ENCODE data around the gene ADAMTS9. TPM values are rescaled to one million over a fixed set of nuclear protein-coding genes. Genes with fewer than 3 reads are reported as not detected.
A peak's percentile ranks its signal among the peaks of the same experiment; 100 is the strongest.

ADAMTS9 gene
- total and polyA plus RNA-seq, 4 experiments from 2014 or later = not detected

- H3K27me3 Mint-ChIP-seq = peaks cover 24 to 28% of the 10 kb centered on the region in 2 donors
- Histone ChIP-seq H3K4me1 (ENCODE audit: insufficient read depth, low read length) (no peaks in the 10 kb centered on the region), H3K36me3 (ENCODE audit: insufficient read depth, low read length) (no peaks in the 10 kb centered on the region), H3K9me3 (ENCODE audit: control insufficient read depth in 1 of 2, low read length in 2 of 2) (no peaks in the 10 kb centered on the region), H3K27me3 (ENCODE audit: insufficient read depth, low read length) (peaks cover 4% of the 10 kb centered on the region), H3K27ac (ENCODE audit: low read depth, low read length) (no peak overlapping the region), H3K4me3 (ENCODE audit: low read length in 2 of 2) (no peak overlapping the region)
- H3K36me3 Mint-ChIP-seq = no peaks in the 10 kb centered on the region
- DNase-seq = no peak
- CTCF ChIA-PET (ENCODE audit: partially characterized antibody) = no interaction called here
- POLR2A ChIA-PET (ENCODE audit: partially characterized antibody) = no interaction called here
- peaks cover 0 to 5% (median 0%) of the 10 kb centered on the region in 8 donors for H3K9me3 Mint-ChIP-seq
- intact Hi-C loops (cut with micrococcal nuclease) = no loop called here
- H3K27ac Mint-ChIP-seq = no peak overlapping the region
- no peak overlapping the region for H3K4me3 Mint-ChIP-seq
- H3K4me1 Mint-ChIP-seq = peaks cover 4 to 16% (median 9%) of the 10 kb centered on the region in 4 donors
Measured at GRCh38 chr3:64685331-64685799, 2.4 kb downstream of the ADAMTS9 start.

DNA sequence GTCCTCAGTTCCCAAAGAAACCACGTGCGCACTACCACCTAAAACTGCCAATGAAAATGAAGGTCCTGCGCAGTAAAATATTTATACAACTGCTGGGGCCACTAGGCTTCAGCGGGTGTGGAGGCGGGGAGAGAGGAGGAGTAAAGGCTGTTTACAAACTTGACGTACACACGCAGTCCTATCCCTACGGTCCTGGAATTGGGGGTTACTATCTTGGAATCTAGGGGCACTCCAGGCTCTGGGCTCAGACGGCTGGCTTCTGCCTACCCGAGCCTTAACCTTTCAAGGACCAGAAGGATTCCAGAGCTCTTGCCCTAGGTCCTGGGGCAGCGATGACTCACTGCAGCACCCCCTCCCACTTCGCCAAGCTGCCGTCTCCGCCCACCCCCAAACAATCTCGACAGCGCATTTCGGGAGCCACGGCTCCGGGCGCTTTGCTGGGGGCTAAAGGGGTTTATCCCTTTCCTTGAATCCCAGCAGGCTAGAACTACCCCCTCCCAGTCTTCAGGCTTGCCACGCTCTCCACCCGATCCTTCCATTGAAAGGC is 3.0 kb downstream of the ADAMTS9 start:
- H3K4me3 Mint-ChIP-seq = peak overlapping the region in 1 of 8 donors; percentile 3
- no peak overlapping the region for H3K4me3 ChIP-seq (ENCODE audit: low read length in 2 of 2)
- peaks cover 4% of the 10 kb centered on the region for H3K27me3 ChIP-seq (ENCODE audit: insufficient read depth, low read length)
- peaks cover 0 to 5% (median 0%) of the 10 kb centered on the region in 8 donors for H3K9me3 Mint-ChIP-seq
- no peak for DNase-seq
- H3K27me3 Mint-ChIP-seq = peaks cover 24 to 28% of the 10 kb centered on the region in 2 donors
- POLR2A ChIA-PET (ENCODE audit: partially characterized antibody) = no interaction called here
- no peaks in the 10 kb centered on the region for H3K36me3 Mint-ChIP-seq
- H3K27ac ChIP-seq (ENCODE audit: low read depth, low read length) = no peak overlapping the region
- H3K9me3 ChIP-seq (ENCODE audit: control insufficient read depth in 1 of 2, low read length in 2 of 2) = no peaks in the 10 kb centered on the region
- H3K4me1 Mint-ChIP-seq = peaks cover 4 to 16% (median 9%) of the 10 kb centered on the region in 4 donors
- intact Hi-C loops (cut with micrococcal nuclease) = no loop called here
- H3K4me1 ChIP-seq (ENCODE audit: insufficient read depth, low read length) = no peaks in the 10 kb centered on the region
- H3K36me3 ChIP-seq (ENCODE audit: insufficient read depth, low read length) = no peaks in the 10 kb centered on the region
- no peak overlapping the region for H3K27ac Mint-ChIP-seq
- CTCF ChIA-PET (ENCODE audit: partially characterized antibody) = no interaction called here

DNA sequence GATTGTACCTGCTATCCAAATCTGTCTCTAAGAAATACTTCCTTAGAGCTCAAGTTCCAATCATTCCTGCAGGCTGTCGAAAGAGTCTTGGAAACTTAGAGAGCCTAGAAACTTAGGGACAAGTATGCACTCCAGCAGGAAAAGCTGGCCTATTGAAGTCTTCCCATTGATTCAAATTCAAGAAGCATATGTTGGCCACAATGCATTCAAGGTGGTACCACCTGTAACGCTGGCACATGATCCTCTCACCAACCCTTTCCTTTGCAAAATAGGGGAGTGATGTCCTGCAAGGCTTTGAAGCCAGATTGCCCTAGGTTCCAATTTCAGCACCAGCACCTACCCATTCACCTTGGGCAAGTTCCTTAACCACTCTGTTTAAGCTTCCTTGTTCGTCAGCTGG is 6.0 kb downstream of the ADAMTS9 start:
- H3K9me3 ChIP-seq (ENCODE audit: control insufficient read depth in 1 of 2, low read length in 2 of 2) = no peaks in the 10 kb centered on the region
- intact Hi-C loops (cut with micrococcal nuclease) = no loop called here
- H3K36me3 ChIP-seq (ENCODE audit: insufficient read depth, low read length) = no peaks in the 10 kb centered on the region
- no peaks in the 10 kb centered on the region for H3K27me3 ChIP-seq (ENCODE audit: insufficient read depth, low read length)
- ChIA-PET POLR2A (ENCODE audit: partially characterized antibody) (no interaction called here), CTCF (ENCODE audit: partially characterized antibody) (no interaction called here)
- H3K27ac ChIP-seq (ENCODE audit: low read depth, low read length) = no peak overlapping the region
- H3K4me3 ChIP-seq (ENCODE audit: low read length in 2 of 2) = no peak overlapping the region
- DNase-seq = no peak
- H3K9me3 Mint-ChIP-seq = peaks cover 0 to 6% (median 0%) of the 10 kb centered on the region in 8 donors
- H3K4me1 Mint-ChIP-seq = peaks cover 0 to 7% (median 5%) of the 10 kb centered on the region in 4 donors
- H3K27ac Mint-ChIP-seq = no peak overlapping the region
- H3K4me1 ChIP-seq (ENCODE audit: insufficient read depth, low read length) = no peaks in the 10 kb centered on the region
- H3K27me3 Mint-ChIP-seq = peaks cover 18 to 19% of the 10 kb centered on the region in 2 donors
- no peak overlapping the region for H3K4me3 Mint-ChIP-seq
- no peaks in the 10 kb centered on the region for H3K36me3 Mint-ChIP-seq

GRCh38 chr3:64681015-64681414 is 6.8 kb downstream of the ADAMTS9 start:
- H3K9me3 Mint-ChIP-seq = peaks cover 0 to 6% (median 0%) of the 10 kb centered on the region in 8 donors
- peaks cover 11 to 14% of the 10 kb centered on the region in 2 donors for H3K27me3 Mint-ChIP-seq
- no peak overlapping the region for H3K4me3 ChIP-seq (ENCODE audit: low read length in 2 of 2)
- H3K27ac ChIP-seq (ENCODE audit: low read depth, low read length) = no peak overlapping the region
- intact Hi-C loops (cut with micrococcal nuclease) = no loop called here
- CTCF ChIA-PET (ENCODE audit: partially characterized antibody) = no interaction called here
- no peaks in the 10 kb centered on the region for H3K36me3 Mint-ChIP-seq
- H3K27me3 ChIP-seq (ENCODE audit: insufficient read depth, low read length) = no peaks in the 10 kb centered on the region
- H3K4me3 Mint-ChIP-seq = no peak overlapping the region
- no peak overlapping the region for H3K27ac Mint-ChIP-seq
- H3K4me1 ChIP-seq (ENCODE audit: insufficient read depth, low read length) = no peaks in the 10 kb centered on the region
- POLR2A ChIA-PET (ENCODE audit: partially characterized antibody) = no interaction called here
- H3K4me1 Mint-ChIP-seq = peaks cover 0 to 4% (median 0%) of the 10 kb centered on the region in 4 donors
- H3K9me3 ChIP-seq (ENCODE audit: control insufficient read depth in 1 of 2, low read length in 2 of 2) = no peaks in the 10 kb centered on the region
- no peaks in the 10 kb centered on the region for H3K36me3 ChIP-seq (ENCODE audit: insufficient read depth, low read length)
- DNase-seq = no peak

DNA sequence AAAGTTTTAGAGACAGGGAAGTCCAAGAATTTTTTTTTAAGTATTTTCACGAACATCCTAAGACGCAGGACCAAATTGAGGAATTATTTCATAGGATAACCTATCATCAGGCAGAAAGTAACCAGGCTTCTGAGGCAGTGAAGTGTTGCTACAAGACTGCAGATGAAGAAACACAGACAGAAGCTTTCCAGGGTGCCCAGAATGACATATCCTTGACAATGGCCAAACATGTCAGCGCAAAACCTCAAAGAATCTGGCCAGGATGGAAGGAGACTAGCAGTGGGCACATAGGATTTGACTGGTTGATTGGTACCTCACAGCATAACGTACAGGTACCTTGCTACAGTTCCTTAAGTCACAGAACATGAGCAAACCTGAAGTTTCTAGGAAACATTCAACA is 7.5 kb downstream of the ADAMTS9 start:
- ChIA-PET CTCF (ENCODE audit: partially characterized antibody) (no interaction called here), POLR2A (ENCODE audit: partially characterized antibody) (no interaction called here)
- DNase-seq = no peak
- Histone ChIP-seq H3K36me3 (ENCODE audit: insufficient read depth, low read length) (no peaks in the 10 kb centered on the region), H3K4me1 (ENCODE audit: insufficient read depth, low read length) (no peaks in the 10 kb centered on the region), H3K27ac (ENCODE audit: low read depth, low read length) (no peak overlapping the region), H3K4me3 (ENCODE audit: low read length in 2 of 2) (no peak overlapping the region), H3K27me3 (ENCODE audit: insufficient read depth, low read length) (no peaks in the 10 kb centered on the region), H3K9me3 (ENCODE audit: control insufficient read depth in 1 of 2, low read length in 2 of 2) (no peaks in the 10 kb centered on the region)
- no peaks in the 10 kb centered on the region for H3K36me3 Mint-ChIP-seq
- peaks cover 0 to 4% (median 0%) of the 10 kb centered on the region in 4 donors for H3K4me1 Mint-ChIP-seq
- H3K4me3 Mint-ChIP-seq = no peak overlapping the region
- no peak overlapping the region for H3K27ac Mint-ChIP-seq
- H3K9me3 Mint-ChIP-seq = peaks cover 0 to 6% (median 0%) of the 10 kb centered on the region in 8 donors
- peaks cover 10 to 11% of the 10 kb centered on the region in 2 donors for H3K27me3 Mint-ChIP-seq
- intact Hi-C loops (cut with micrococcal nuclease) = no loop called here

GRCh38 chr3:64677961-64678716 is 9.7 kb downstream of the ADAMTS9 start:
- CTCF ChIA-PET (ENCODE audit: partially characterized antibody) = no interaction called here
- no peak for DNase-seq
- H3K36me3 Mint-ChIP-seq = no peaks in the 10 kb centered on the region
- Histone ChIP-seq H3K4me3 (ENCODE audit: low read length in 2 of 2) (no peak overlapping the region), H3K27ac (ENCODE audit: low read depth, low read length) (no peak overlapping the region), H3K27me3 (ENCODE audit: insufficient read depth, low read length) (no peaks in the 10 kb centered on the region), H3K36me3 (ENCODE audit: insufficient read depth, low read length) (no peaks in the 10 kb centered on the region), H3K9me3 (ENCODE audit: control insufficient read depth in 1 of 2, low read length in 2 of 2) (no peaks in the 10 kb centered on the region), H3K4me1 (ENCODE audit: insufficient read depth, low read length) (no peaks in the 10 kb centered on the region)
- no peaks in the 10 kb centered on the region for H3K27me3 Mint-ChIP-seq
- intact Hi-C loops (cut with micrococcal nuclease) = no loop called here
- H3K4me3 Mint-ChIP-seq = no peak overlapping the region
- POLR2A ChIA-PET (ENCODE audit: partially characterized antibody) = no interaction called here
- no peaks in the 10 kb centered on the region for H3K4me1 Mint-ChIP-seq
- H3K9me3 Mint-ChIP-seq = peaks cover 0 to 4% (median 0%) of the 10 kb centered on the region in 8 donors
- no peak overlapping the region for H3K27ac Mint-ChIP-seq

DNA sequence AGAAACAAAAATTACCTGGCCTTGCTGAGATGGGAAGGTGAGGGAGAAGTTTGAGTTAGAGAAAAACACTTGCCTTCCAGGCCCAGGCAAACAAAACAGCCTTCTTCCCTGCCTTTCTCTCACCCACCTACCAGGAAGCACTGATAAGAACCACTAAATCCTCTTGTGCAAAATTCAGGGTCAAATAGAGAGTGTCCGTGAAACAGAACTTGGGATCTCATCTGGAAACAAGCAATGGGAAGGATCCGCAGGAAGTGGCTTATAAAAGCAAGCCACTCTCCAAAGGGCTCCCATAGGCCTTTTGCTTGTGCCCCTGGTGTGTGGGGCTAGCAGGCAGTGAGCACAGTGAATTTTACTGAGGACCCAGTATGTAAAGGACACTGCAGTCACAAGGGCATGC is 11.0 kb downstream of the ADAMTS9 start:
- Mint-ChIP-seq H3K4me3 (no peak overlapping the region), H3K36me3 (no peaks in the 10 kb centered on the region), H3K9me3 (peaks cover 0 to 4% (median 0%) of the 10 kb centered on the region in 8 donors), H3K4me1 (no peaks in the 10 kb centered on the region), H3K27me3 (no peaks in the 10 kb centered on the region), H3K27ac (no peak overlapping the region)
- H3K4me1 ChIP-seq (ENCODE audit: insufficient read depth, low read length) = no peaks in the 10 kb centered on the region
- no peak for DNase-seq
- no peak overlapping the region for H3K4me3 ChIP-seq (ENCODE audit: low read length in 2 of 2)
- intact Hi-C loops (cut with micrococcal nuclease) = no loop called here
- H3K36me3 ChIP-seq (ENCODE audit: insufficient read depth, low read length) = no peaks in the 10 kb centered on the region
- H3K27ac ChIP-seq (ENCODE audit: low read depth, low read length) = no peak overlapping the region
- CTCF ChIA-PET (ENCODE audit: partially characterized antibody) = no interaction called here
- POLR2A ChIA-PET (ENCODE audit: partially characterized antibody) = no interaction called here
- no peaks in the 10 kb centered on the region for H3K27me3 ChIP-seq (ENCODE audit: insufficient read depth, low read length)
- H3K9me3 ChIP-seq (ENCODE audit: control insufficient read depth in 1 of 2, low read length in 2 of 2) = no peaks in the 10 kb centered on the region

All from CD4-positive, alpha-beta memory T cell (primary cell).